ENCODE measurements around the gene IGFBP2. TPM values are rescaled to one million over a fixed set of nuclear protein-coding genes. Genes with fewer than 3 reads are reported as not detected.

IGFBP2 gene
- total and polyA plus RNA-seq, 9 of the 15 experiments (the other 6 are each of a cell fraction or from before 2014, with no cell fraction given): 0.93 TPM; not detected in 8

DNA sequence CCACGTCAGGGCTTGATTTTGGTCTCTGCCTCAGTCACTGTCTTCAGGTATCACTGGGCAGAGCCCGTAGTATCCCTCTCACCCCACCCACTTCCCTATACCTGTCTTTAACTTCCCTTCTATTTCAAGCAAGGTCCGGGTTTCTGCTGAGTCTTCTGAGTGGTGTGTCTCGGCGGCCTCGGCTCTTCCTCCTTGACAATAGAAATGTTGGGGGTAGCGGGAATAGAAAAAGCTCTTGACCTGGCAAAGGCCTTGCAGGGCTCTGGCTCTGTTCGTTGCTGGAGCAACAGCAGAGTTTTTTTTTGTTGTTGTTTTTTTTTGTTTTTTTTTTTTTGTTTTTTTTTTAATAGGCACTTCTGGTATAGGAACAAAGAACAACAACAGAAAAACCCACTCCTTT lies 78.1 kb downstream of the IGFBP2 start:
- FAIRE-seq: no peak
- Histone ChIP-seq H3K27me3 (ENCODE audit: control insufficient read depth in 2 of 2, insufficient read depth in 2 of 2, low read length in 2 of 2) (peaks cover 5 to 35% of the 10 kb centered on the region in 2 experiments), H3K36me3 (ENCODE audit: control insufficient read depth, insufficient read depth, low read length) (no peaks in the 10 kb centered on the region), H3K4me2 (ENCODE audit: insufficient read depth, low read length) (no peak overlapping the region), H3K9ac (ENCODE audit: insufficient read depth in 1 of 2, low read depth in 2 of 2, low read length in 2 of 2) (no peak overlapping the region), H3K9me1 (ENCODE audit: control insufficient read depth, insufficient read depth, low read length) (no peaks in the 10 kb centered on the region), H3K9me3 (replicated peaks; ENCODE audit: control insufficient read depth, insufficient read depth, low read depth, low read length) (no peaks in the 10 kb centered on the region), H2AFZ (ENCODE audit: low read depth, low read length) (no peak overlapping the region), H3K27ac (ENCODE audit: extremely low read depth, low read depth, low read length) (no peak overlapping the region), H3K4me3 (no peak overlapping the region), H3K4me1 (replicated peaks in 1 of 2; ENCODE audit: control insufficient read depth in 2 of 2, insufficient read depth in 2 of 2, low read length in 2 of 2) (no peaks in the 10 kb centered on the region), H3K79me2 (ENCODE audit: control insufficient read depth, insufficient read depth, low read length) (no peaks in the 10 kb centered on the region), H4K20me1 (replicated peaks; ENCODE audit: control insufficient read depth, insufficient read depth, low read length) (no peaks in the 10 kb centered on the region)
- TF ChIP-seq ZNF175 (CRISPR knock-in tag; IDR thresholded peaks at IDR 0.05; ENCODE audit: low read depth) (no peak), SPI1 (IDR thresholded peaks at IDR 0.05; ENCODE audit: borderline replicate concordance, low read depth, low read length) (0 out of 2 replicates have a peak, but pooled peaks have one; percentile 10)
- 5% methylated on average over 8 of the region's 8 CpGs for WGBS (ENCODE audit: insufficient coverage, low coverage, missing lambda C conversion rate)
- intact Hi-C loops (cut with micrococcal nuclease) (no loop called here), in situ Hi-C loops (cut with MboI) (no loop called here)
- DNase-seq (ENCODE audit: extremely low read depth in 1 of 4, low spot score in 3 of 4): no peak
- no peak for ATAC-seq
- CTCF ChIA-PET (ENCODE audit: low intra/inter-chr PET ratio): no interaction called here
- POLR2A ChIA-PET: no interaction called here
- no TSS peak for BruUV-seq (replicated peaks)

DNA sequence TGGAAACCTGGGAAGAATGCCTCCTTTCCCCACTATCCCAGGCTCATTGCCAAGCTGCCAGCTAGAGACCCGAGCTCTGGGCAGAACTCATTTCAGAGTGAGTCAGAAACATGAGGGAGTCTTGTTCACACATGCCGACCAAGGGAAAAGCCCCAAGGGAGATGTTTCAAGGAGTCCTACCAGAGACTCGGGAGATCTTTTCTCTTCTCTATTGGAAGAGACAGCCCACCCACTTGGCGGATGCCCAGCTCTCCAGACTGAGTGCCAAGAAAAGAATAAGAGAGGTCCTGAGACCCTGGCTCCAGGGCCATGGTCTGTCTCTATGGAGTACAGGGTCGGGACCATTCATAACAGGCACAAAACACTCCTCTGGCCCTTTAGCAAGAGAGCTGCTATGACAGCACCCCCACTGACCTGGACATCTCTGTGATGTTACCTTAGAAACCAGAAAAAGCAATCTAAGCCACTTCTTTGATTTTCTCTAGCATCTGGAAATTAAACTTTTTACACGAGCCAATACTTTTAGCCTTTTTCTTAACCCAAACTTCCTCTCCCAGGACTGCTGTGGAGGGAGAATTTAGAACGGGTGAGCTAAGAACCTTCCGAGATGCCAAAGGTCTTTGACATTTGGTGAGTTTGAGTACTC lies 80.6 kb downstream of the IGFBP2 start:
- in situ Hi-C loops (cut with MboI): no loop called here
- no peak for ATAC-seq
- FAIRE-seq: no peak
- no TSS peak for BruUV-seq (replicated peaks)
- H3K4me1 ChIP-seq (replicated peaks in 1 of 2; ENCODE audit: control insufficient read depth in 2 of 2, insufficient read depth in 2 of 2, low read length in 2 of 2): no peaks in the 10 kb centered on the region
- H3K27ac ChIP-seq (ENCODE audit: extremely low read depth, low read depth, low read length): no peak overlapping the region
- H3K9me1 ChIP-seq (ENCODE audit: control insufficient read depth, insufficient read depth, low read length): no peaks in the 10 kb centered on the region
- no peaks in the 10 kb centered on the region for H3K9me3 ChIP-seq (replicated peaks; ENCODE audit: control insufficient read depth, insufficient read depth, low read depth, low read length)
- H3K36me3 ChIP-seq (ENCODE audit: control insufficient read depth, insufficient read depth, low read length): no peaks in the 10 kb centered on the region
- no peaks in the 10 kb centered on the region for H4K20me1 ChIP-seq (replicated peaks; ENCODE audit: control insufficient read depth, insufficient read depth, low read length)
- H3K9ac ChIP-seq (ENCODE audit: insufficient read depth in 1 of 2, low read depth in 2 of 2, low read length in 2 of 2): no peak overlapping the region
- peaks cover 5 to 53% of the 10 kb centered on the region in 2 experiments for H3K27me3 ChIP-seq (ENCODE audit: control insufficient read depth in 2 of 2, insufficient read depth in 2 of 2, low read length in 2 of 2)
- H3K79me2 ChIP-seq (ENCODE audit: control insufficient read depth, insufficient read depth, low read length): no peaks in the 10 kb centered on the region
- no peak for DNase-seq (ENCODE audit: extremely low read depth in 1 of 4, low spot score in 3 of 4)
- CTCF ChIA-PET (ENCODE audit: low intra/inter-chr PET ratio): no interaction called here
- TF ChIP-seq, protein P1, sequence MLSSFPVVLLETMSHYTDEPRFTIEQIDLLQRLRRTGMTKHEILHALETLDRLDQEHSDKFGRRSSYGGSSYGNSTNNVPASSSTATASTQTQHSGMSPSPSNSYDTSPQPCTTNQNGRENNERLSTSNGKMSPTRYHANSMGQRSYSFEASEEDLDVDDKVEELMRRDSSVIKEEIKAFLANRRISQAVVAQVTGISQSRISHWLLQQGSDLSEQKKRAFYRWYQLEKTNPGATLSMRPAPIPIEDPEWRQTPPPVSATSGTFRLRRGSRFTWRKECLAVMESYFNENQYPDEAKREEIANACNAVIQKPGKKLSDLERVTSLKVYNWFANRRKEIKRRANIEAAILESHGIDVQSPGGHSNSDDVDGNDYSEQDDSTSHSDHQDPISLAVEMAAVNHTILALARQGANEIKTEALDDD (IDR thresholded peaks at IDR 0.05): no peak
- TF ChIP-seq ZNF134 (CRISPR knock-in tag; conservative IDR thresholded peaks at IDR 0.05) (no peak), RFX5 (IDR thresholded peaks at IDR 0.05; ENCODE audit: low read depth, low read length) (no peak), NFXL1 (CRISPR knock-in tag; IDR thresholded peaks at IDR 0.05) (no peak), HIVEP1 (CRISPR knock-in tag; IDR thresholded peaks at IDR 0.05) (no peak), ZNF232 (CRISPR knock-in tag; IDR thresholded peaks at IDR 0.05) (no peak), TGIF2 (CRISPR knock-in tag; IDR thresholded peaks at IDR 0.05) (no peak), ZBTB8A (IDR thresholded peaks at IDR 0.05; ENCODE audit: partially characterized antibody) (no peak), SMAD3 (CRISPR knock-in tag; conservative IDR thresholded peaks at IDR 0.05) (no peak)
- no peak overlapping the region for H2AFZ ChIP-seq (ENCODE audit: low read depth, low read length)
- no peak overlapping the region for H3K4me2 ChIP-seq (ENCODE audit: insufficient read depth, low read length)
- POLR2A ChIA-PET: no interaction called here
- intact Hi-C loops (cut with micrococcal nuclease): no loop called here
- 0% methylated on average over 4 of the region's 8 CpGs for WGBS (ENCODE audit: insufficient coverage, low coverage, missing lambda C conversion rate)
- no peak overlapping the region for H3K4me3 ChIP-seq
